Osteoblast (primary cell): ENCODE results near the gene MPC2. TPM values are rescaled to one million over a fixed set of nuclear protein-coding genes. Genes with fewer than 3 reads are reported as not detected.
A peak's percentile ranks its signal among the peaks of the same experiment; 100 is the strongest.

Source experiments
- DNase-seq: peaks from one replicate; pipeline ENCODE4 v3.0.0; 2011; ENCODE audit warnings: low spot score, mixed read lengths; ENCODE audit not compliant: insufficient read length; ENCODE audit errors: missing footprints
- H2AFZ ChIP-seq: 2 replicates; pipeline ENCODE4 v1.6.0; 2011; ENCODE audit warnings: mild to moderate bottlenecking, low read length
- H3K27ac ChIP-seq: 2 replicates; pipeline ENCODE4 v1.5.1; 2011; ENCODE audit warnings: mild to moderate bottlenecking, low read depth, low read length, moderate library complexity
- H3K27me3 ChIP-seq: 2 replicates; pipeline ENCODE4 v1.6.0; 2012; ENCODE audit warnings: mild to moderate bottlenecking, control low read depth, inconsistent platforms, low read length, moderate library complexity; ENCODE audit not compliant: insufficient read depth
- H3K36me3 ChIP-seq: 2 replicates; pipeline ENCODE4 v1.5.1; 2011; ENCODE audit warnings: mild to moderate bottlenecking, low read length, control low read depth, moderate library complexity; ENCODE audit not compliant: insufficient read depth
- H3K4me1 ChIP-seq: 2 replicates; pipeline ENCODE4 v1.5.1; 2011; ENCODE audit warnings: mild to moderate bottlenecking, low read length, control low read depth, moderate library complexity; ENCODE audit not compliant: insufficient read depth
- H3K4me2 ChIP-seq: 2 replicates; pipeline ENCODE4 v1.6.0; 2011; ENCODE audit warnings: mild to moderate bottlenecking, low read length; ENCODE audit not compliant: insufficient read depth
- H3K4me3 ChIP-seq: fragments of 200-600 bp; sonication (generic); 3 replicates; pipeline ENCODE4 v1.5.1; 2012; ENCODE audit warnings: mild to moderate bottlenecking, low read length, inconsistent platforms; ENCODE audit not compliant: insufficient read depth
- H3K79me2 ChIP-seq: 2 replicates; pipeline ENCODE4 v1.6.0; 2012; ENCODE audit warnings: mild to moderate bottlenecking, low read length, control low read depth, inconsistent platforms; ENCODE audit not compliant: insufficient read depth
- H3K9me3 ChIP-seq: 2 replicates; pipeline ENCODE4 v1.5.1; 2011; ENCODE audit warnings: low read depth, low read length, control low read depth
- H4K20me1 ChIP-seq: 2 replicates; pipeline ENCODE4 v1.6.0; 2012; ENCODE audit warnings: mild to moderate bottlenecking, low read length, control low read depth; ENCODE audit not compliant: insufficient read depth
- CTCF ChIP-seq: IDR thresholded peaks from 2 replicates; pipeline ENCODE4 v1.5.1; 2011; ENCODE audit warnings: mild to moderate bottlenecking, low read depth, low read length, moderate library complexity; ENCODE audit errors: extremely low read depth
- total RNA-seq: library from RNA; depleted of rRNA; stranded (reverse); fragments of >200 nt; gene quantifications from 2 replicates; pipeline ENCODE4 v1.2.3, GENCODE V29; 2012

The MPC2 gene
- total RNA-seq, 1 donor = 34.7 TPM

- no peak overlapping the region for H3K4me3 ChIP-seq
- no peak for TF ChIP-seq CTCF
- no peaks in the 10 kb centered on the region for H3K4me1 ChIP-seq
- peak overlapping the region; percentile 12 for H3K4me2 ChIP-seq
- peaks cover 77% of the 10 kb centered on the region for H3K79me2 ChIP-seq
- H4K20me1 ChIP-seq = peaks cover 45% of the 10 kb centered on the region
- H3K36me3 ChIP-seq = peaks cover 32% of the 10 kb centered on the region
- H3K27me3 ChIP-seq = no peaks in the 10 kb centered on the region
- H3K27ac ChIP-seq = no peak overlapping the region
- H2AFZ ChIP-seq = no peak overlapping the region
- peak; percentile 46 for DNase-seq
- no peaks in the 10 kb centered on the region for H3K9me3 ChIP-seq
Measured at GRCh38 chr1:167950569-167950968, 13.7 kb upstream of the MPC2 start.

GRCh38 chr1:167949785-167950184, 12.9 kb upstream of the MPC2 start:
- H3K36me3 ChIP-seq = peaks cover 25% of the 10 kb centered on the region
- H3K27me3 ChIP-seq = no peaks in the 10 kb centered on the region
- H4K20me1 ChIP-seq = peaks cover 47% of the 10 kb centered on the region
- H3K4me2 ChIP-seq = no peak overlapping the region
- no peak for DNase-seq
- H3K4me3 ChIP-seq = no peak overlapping the region
- no peaks in the 10 kb centered on the region for H3K4me1 ChIP-seq
- peaks cover 79% of the 10 kb centered on the region for H3K79me2 ChIP-seq
- H2AFZ ChIP-seq = no peak overlapping the region
- no peaks in the 10 kb centered on the region for H3K9me3 ChIP-seq
- no peak overlapping the region for H3K27ac ChIP-seq
- TF ChIP-seq CTCF = no peak

GRCh38 chr1:167947733-167948132, 10.9 kb upstream of the MPC2 start:
- no peak for DNase-seq
- Histone ChIP-seq H3K27me3 (no peaks in the 10 kb centered on the region), H3K27ac (no peak overlapping the region), H3K4me2 (no peak overlapping the region), H3K79me2 (peaks cover 95% of the 10 kb centered on the region), H3K36me3 (peaks cover 8% of the 10 kb centered on the region), H3K9me3 (no peaks in the 10 kb centered on the region), H4K20me1 (peaks cover 47% of the 10 kb centered on the region), H3K4me3 (no peak overlapping the region), H2AFZ (no peak overlapping the region), H3K4me1 (no peaks in the 10 kb centered on the region)
- TF ChIP-seq CTCF = no peak

GRCh38 chr1:167943541-167943940, 6.7 kb upstream of the MPC2 start:
- DNase-seq = no peak
- Histone ChIP-seq H3K79me2 (peaks cover 99% of the 10 kb centered on the region), H3K27me3 (no peaks in the 10 kb centered on the region), H2AFZ (no peak overlapping the region), H3K4me3 (no peak overlapping the region), H3K4me2 (no peak overlapping the region), H3K4me1 (peaks cover 5% of the 10 kb centered on the region), H3K36me3 (no peaks in the 10 kb centered on the region), H3K9me3 (no peaks in the 10 kb centered on the region), H4K20me1 (peaks cover 50% of the 10 kb centered on the region), H3K27ac (no peak overlapping the region)
- no peak for TF ChIP-seq CTCF
